ENCODE data around the gene ING3.

GRCh38 chr7:120949998-120950538 is 509 bp upstream of the ING3 start:
- TF ChIP-seq EZH2 (IDR thresholded peaks at IDR 0.05; ENCODE audit: borderline replicate concordance, insufficient read depth, low read length, poor library complexity, severe bottlenecking), result no peak
- TF ChIP-seq MXI1 (conservative IDR thresholded peaks at IDR 0.05; ENCODE audit: poor library complexity, severe bottlenecking), result peak; percentile 52
- TF ChIP-seq EP300 (conservative IDR thresholded peaks at IDR 0.05; ENCODE audit: poor library complexity, severe bottlenecking), result no peak
- TF ChIP-seq, protein P1, sequence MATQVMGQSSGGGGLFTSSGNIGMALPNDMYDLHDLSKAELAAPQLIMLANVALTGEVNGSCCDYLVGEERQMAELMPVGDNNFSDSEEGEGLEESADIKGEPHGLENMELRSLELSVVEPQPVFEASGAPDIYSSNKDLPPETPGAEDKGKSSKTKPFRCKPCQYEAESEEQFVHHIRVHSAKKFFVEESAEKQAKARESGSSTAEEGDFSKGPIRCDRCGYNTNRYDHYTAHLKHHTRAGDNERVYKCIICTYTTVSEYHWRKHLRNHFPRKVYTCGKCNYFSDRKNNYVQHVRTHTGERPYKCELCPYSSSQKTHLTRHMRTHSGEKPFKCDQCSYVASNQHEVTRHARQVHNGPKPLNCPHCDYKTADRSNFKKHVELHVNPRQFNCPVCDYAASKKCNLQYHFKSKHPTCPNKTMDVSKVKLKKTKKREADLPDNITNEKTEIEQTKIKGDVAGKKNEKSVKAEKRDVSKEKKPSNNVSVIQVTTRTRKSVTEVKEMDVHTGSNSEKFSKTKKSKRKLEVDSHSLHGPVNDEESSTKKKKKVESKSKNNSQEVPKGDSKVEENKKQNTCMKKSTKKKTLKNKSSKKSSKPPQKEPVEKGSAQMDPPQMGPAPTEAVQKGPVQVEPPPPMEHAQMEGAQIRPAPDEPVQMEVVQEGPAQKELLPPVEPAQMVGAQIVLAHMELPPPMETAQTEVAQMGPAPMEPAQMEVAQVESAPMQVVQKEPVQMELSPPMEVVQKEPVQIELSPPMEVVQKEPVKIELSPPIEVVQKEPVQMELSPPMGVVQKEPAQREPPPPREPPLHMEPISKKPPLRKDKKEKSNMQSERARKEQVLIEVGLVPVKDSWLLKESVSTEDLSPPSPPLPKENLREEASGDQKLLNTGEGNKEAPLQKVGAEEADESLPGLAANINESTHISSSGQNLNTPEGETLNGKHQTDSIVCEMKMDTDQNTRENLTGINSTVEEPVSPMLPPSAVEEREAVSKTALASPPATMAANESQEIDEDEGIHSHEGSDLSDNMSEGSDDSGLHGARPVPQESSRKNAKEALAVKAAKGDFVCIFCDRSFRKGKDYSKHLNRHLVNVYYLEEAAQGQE (IDR thresholded peaks at IDR 0.05; ENCODE audit: borderline replicate concordance), result no peak
- TF ChIP-seq, protein P2, sequence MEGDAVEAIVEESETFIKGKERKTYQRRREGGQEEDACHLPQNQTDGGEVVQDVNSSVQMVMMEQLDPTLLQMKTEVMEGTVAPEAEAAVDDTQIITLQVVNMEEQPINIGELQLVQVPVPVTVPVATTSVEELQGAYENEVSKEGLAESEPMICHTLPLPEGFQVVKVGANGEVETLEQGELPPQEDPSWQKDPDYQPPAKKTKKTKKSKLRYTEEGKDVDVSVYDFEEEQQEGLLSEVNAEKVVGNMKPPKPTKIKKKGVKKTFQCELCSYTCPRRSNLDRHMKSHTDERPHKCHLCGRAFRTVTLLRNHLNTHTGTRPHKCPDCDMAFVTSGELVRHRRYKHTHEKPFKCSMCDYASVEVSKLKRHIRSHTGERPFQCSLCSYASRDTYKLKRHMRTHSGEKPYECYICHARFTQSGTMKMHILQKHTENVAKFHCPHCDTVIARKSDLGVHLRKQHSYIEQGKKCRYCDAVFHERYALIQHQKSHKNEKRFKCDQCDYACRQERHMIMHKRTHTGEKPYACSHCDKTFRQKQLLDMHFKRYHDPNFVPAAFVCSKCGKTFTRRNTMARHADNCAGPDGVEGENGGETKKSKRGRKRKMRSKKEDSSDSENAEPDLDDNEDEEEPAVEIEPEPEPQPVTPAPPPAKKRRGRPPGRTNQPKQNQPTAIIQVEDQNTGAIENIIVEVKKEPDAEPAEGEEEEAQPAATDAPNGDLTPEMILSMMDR (IDR thresholded peaks at IDR 0.05; ENCODE audit: poor library complexity, severe bottlenecking), result no peak
- no peak for TF ChIP-seq RAD21 (conservative IDR thresholded peaks at IDR 0.05)
- TF ChIP-seq TAF1 (IDR thresholded peaks at IDR 0.05; ENCODE audit: low read depth), result no peak
- no peak for TF ChIP-seq POLR2AphosphoS5 (IDR thresholded peaks at IDR 0.05)

All from neural cell (in vitro differentiated cells).